DMS53 treated with DMSO at 0.1 percent for 48 hours (cell line): ENCODE results near the gene CHST7.
"Not testable (repeated sequence)": the region's sequence is repeated elsewhere in the genome, so short reads cannot be mapped to it uniquely, and the experiment has no call there.

Experiments used
- DNase-seq: peaks from one replicate; lab custom pipeline; 2025; ENCODE audit not compliant: unreplicated experiment; lab: John Stamatoyannopoulos, UW

CHST7 gene

DNA sequence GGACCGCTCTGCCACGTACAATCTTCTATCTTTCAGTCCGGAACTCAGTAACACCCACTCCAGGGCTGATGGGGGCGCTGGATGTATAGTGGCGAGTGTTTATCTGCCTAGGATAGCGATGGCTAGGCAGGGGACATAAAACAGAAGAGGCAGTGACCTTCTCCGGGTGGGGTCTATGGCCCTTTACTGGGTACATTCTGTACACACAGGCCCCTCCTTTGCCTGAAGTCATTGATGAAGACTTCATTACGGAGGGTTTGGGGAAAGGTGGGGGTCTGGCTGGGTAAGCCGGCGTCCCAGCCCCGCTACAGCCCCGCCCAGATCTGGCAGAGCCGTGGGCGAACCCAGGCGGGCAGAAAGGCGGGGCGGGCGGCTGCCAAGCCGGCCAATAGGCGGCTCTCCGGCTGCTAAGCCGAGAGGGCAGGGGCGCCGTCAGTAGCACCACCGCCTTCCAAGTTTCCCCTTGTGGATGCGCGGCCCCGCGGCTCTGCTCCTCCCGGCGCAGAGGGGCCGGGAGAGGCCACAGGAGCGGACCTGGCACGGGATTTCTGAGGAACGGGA lies at the start of gene CHST7:
TSS of gene CHST7 (plus strand) at position 435 of the 561 bp plus-strand sequence. CDS start 167 bp downstream, outside the sequence.
- DNase-seq, result peak; percentile 57

GRCh38 chrX:46528640-46529039 lies 44.9 kb upstream of the CHST7 start:
- not testable (repeated sequence) for DNase-seq

- DNase-seq, result not testable (repeated sequence)
Observed at GRCh38 chrX:46529740-46530403, 43.7 kb upstream of the CHST7 start.

- not testable (repeated sequence) for DNase-seq
Observed at GRCh38 chrX:46530404-46530908, 43.1 kb upstream of the CHST7 start.

GRCh38 chrX:46531442-46531841 lies 42.1 kb upstream of the CHST7 start:
- DNase-seq, result no peak

DNA sequence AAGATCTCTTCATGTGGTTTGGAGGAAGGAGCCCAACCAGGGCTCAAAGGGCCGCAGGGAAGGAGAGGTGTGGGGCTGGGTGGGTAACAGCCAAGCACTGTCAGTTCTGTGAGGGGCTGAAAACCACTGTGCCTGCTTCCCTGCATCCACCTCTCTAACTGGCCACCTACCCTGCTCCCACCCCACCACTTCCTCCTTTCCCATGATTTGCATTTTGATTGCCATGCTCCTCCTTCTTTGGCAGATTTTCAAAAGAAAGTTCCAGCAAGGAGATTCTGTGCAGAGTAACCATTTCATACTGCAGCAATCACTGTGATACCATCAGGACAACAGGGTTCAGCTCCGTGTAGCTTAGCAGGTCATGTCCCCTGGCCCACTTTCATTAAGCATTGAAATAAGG lies 30.1 kb upstream of the CHST7 start:
- no peak for DNase-seq

GRCh38 chrX:46544527-46544926 lies 29.0 kb upstream of the CHST7 start:
- DNase-seq, result not testable (repeated sequence)

DNA sequence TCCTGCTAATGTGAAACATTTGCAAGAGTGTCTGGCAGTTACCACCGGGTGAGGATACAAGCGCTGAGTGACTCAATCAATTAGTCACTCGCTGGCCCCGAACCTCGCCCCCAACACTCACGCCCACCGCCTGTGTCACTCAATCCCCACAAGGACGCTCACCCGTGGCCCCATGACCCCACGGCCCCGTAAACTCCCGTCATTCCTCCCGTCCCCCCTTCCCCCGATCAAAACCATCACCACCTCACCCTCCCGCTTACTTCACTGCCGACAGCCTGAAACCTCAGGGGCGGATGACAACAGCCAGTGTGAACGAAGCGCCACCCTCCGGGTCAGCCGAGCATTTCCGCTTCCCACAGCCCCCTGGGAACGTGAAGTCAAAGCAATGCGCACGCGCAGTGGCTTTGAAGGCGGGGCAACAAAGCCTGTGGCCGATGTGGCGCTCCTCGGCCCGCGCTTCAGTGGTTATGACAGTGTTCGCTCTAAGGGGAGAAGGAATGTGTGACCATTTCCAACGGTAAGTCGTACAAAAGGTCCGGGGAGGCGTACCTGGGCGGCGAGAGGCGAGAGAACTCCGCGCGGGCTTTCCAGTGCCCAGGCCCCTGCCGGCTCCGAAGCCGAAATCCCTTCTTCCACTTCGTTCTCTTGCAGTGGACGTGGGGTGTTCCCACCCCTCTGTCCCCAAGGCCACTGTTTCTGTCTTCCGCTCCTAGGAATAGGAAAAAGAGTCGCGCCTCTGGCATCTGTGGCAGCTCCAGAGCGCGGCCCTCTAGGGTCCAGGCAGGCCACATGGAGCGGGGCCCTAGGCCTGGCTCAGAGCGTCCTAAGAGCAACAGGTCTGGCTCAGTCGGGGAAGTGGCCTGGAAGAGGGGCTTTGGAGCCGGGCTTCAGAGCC lies 28.2 kb upstream of the CHST7 start, which contains the start of gene ZNF674:
TSS of gene ZNF674 (minus strand) at position 311 of the 895 bp plus-strand sequence. CDS start 3,334 bp downstream, outside the sequence.
- DNase-seq, result peak; percentile 86

DNA sequence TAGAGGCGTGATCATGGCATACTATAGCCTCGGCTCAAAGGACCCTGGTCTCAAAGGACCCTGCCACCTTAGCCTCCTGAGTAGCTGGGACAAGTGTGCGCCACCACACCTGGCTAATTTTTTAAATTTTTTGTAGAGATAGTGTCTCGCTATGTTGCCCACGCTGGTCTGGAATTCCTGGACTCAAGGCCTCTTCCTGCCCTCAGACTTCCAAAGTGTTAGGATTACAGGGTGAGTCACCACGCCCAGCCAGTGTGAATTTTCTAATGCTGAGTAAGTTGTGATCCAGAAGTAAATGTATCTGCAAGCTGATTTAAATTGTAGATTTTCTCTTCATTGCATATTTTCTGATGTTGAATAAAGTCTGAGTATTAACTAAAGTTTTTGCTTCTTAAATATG lies 25.7 kb upstream of the CHST7 start:
- DNase-seq, result no peak

DNA sequence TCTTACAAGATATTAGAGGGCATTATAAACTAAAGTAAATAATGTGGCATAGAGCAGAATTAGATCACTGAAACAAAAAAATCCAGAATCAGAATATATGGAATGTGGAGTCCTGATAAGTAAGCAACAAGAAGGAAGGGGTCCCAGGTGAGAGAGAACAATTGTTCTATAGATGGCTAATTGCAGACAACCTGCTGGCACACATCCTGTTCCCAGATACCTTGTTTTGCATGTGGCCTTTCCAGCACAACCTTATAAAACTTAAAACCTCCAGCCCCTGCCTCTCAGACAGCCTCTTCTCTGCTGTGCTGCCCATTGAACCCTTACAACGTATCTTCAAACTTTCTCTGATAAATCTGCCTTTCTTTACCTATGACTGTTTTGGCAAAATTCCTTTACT lies 23.7 kb upstream of the CHST7 start:
- DNase-seq, result no peak

GRCh38 chrX:46551494-46552128 lies 22.0 kb upstream of the CHST7 start:
- DNase-seq, result no peak

DNA sequence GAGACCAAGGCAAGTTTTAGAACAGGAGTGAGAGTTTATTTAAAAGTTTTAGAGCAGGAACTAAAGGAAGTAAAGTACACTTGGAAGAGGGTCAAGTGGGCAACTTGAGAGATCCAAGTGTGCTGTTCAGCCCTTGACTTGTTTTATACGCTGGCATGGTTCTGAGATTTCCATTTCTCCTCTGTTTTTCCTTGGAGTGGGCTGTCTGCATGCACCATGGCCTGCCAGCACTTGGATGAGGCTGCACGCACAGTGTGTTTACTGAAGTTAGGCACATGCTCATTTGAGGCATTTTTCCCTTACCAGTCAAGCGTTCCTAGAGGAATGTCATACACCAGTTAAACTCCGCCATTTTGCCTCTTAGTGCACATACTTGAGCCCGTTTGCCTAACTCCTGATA lies 19.6 kb upstream of the CHST7 start:
- no peak for DNase-seq

- DNase-seq, result no peak
Observed at GRCh38 chrX:46554942-46555341, 18.6 kb upstream of the CHST7 start.

GRCh38 chrX:46559062-46559461 lies 14.5 kb upstream of the CHST7 start:
- no peak for DNase-seq

GRCh38 chrX:46561824-46562657 lies 11.5 kb upstream of the CHST7 start:
- no peak for DNase-seq

DNA sequence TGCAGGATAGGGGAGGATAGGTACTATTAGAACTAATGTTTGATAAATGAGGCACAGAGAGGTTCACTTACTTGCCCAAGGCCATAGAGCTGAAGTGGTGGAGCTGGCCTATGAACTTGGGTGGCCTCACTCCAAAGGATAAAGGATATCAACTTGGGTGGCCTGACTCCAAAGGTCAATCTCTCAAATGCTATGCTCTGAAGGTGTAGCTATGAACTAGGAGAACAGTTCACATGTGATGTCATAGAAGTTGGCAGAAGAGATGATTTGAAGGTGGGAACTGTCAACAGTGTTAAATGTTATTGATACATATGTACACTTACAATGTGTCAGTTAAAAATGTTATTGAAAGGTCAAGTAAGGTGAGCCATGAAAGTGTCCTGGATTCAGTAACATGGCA lies 6.2 kb upstream of the CHST7 start:
- DNase-seq, result no peak

GRCh38 chrX:46569621-46570020 lies 3.9 kb upstream of the CHST7 start:
- no peak for DNase-seq

DNA sequence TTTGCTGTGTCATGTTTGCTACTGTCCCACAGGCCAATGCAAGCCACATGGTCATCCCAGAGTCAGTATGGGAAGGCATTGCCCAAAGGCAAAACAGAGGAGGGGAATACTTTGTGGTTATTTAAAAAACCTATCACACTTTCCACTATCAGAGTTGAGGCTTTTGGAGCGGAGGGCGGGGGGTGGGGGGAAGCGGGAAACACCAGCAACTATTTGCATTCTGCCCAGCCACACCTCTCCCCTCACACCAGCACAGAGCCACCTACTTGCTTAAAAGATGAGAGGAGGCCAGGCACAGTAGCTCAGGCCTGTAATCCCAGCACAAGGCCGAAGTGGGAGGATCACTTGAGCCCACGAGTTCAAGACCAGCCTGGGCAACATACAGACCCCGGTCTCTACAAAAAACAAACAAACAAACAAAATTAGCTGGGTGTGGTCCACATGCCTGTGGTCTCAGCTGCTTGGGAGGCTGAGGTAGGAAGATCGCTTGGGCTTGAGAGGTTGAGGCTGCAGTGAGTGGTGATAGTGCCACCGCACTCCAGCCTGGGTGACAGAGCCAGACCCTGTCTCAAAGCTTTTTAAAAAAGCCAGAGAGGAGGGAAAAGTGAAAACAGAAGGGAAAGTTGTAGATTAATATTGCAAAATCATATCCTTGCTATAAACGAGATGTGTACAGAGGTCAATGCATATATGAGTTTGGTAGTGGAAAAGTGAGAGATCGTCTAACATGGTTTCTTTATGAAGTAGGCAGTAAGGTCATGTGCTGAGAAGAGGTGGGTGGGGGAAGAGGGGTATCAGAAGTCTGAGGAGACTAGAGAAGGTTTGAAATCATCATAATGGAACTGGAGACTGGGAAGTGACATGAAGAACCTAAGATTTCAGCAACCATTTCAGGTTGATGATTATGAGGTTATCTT lies 1.9 kb upstream of the CHST7 start:
- DNase-seq, result no peak

- DNase-seq, result peak; percentile 3
Observed at GRCh38 chrX:46572340-46572936, 1.1 kb upstream of the CHST7 start.
